Hepatocyte (in vitro differentiated cells): Measurements from ENCODE around the gene TCF7L2.

ENCODE experiments used
- EZH2 ChIP-seq: fragments of 200-600 bp; sonication (generic); IDR thresholded peaks from 2 replicates; pipeline ENCODE4 v1.6.1; 2016; ENCODE audit warnings: antibody characterized with exemption, mild to moderate bottlenecking, borderline replicate concordance
- EZH2phosphoT487 ChIP-seq: fragments of 200-600 bp; sonication (generic); IDR thresholded peaks from one replicate; pipeline ENCODE4 v1.6.1; 2018; ENCODE audit warnings: antibody characterized with exemption, mild to moderate bottlenecking, low read depth, moderate library complexity; ENCODE audit not compliant: unreplicated experiment, severe bottlenecking
- TF ChIP-seq, protein P1 (sequence below): fragments of 200-600 bp; sonication (generic); IDR thresholded peaks from 2 replicates; pipeline ENCODE4 v1.5.1; 2016; ENCODE audit warnings: antibody characterized with exemption, mild to moderate bottlenecking; ENCODE audit not compliant: poor library complexity

- TF ChIP-seq, protein P1, sequence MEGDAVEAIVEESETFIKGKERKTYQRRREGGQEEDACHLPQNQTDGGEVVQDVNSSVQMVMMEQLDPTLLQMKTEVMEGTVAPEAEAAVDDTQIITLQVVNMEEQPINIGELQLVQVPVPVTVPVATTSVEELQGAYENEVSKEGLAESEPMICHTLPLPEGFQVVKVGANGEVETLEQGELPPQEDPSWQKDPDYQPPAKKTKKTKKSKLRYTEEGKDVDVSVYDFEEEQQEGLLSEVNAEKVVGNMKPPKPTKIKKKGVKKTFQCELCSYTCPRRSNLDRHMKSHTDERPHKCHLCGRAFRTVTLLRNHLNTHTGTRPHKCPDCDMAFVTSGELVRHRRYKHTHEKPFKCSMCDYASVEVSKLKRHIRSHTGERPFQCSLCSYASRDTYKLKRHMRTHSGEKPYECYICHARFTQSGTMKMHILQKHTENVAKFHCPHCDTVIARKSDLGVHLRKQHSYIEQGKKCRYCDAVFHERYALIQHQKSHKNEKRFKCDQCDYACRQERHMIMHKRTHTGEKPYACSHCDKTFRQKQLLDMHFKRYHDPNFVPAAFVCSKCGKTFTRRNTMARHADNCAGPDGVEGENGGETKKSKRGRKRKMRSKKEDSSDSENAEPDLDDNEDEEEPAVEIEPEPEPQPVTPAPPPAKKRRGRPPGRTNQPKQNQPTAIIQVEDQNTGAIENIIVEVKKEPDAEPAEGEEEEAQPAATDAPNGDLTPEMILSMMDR = no peak
- TF ChIP-seq EZH2 (no peak), EZH2phosphoT487 (no peak)
These were observed 4.2 kb upstream of the TCF7L2 start for GRCh38 chr10:112945811-112946210.
